Skeletal muscle tissue (tissue), 4 donors: ENCODE results near the gene SLC29A3. TPM values are rescaled to one million over a fixed set of nuclear protein-coding genes. Genes with fewer than 3 reads are reported as not detected.

Experiments
- H3K27ac ChIP-seq: one replicate; pipeline ENCODE4 v1.7.0; 2013; ENCODE audit warnings: mild to moderate bottlenecking, low read depth, low read length, inconsistent platforms
- H3K27me3 ChIP-seq, 3 donors: one replicate each; pipeline ENCODE4 v1.7.0; 2013; ENCODE audit warnings: low read length in 3 of 3; ENCODE audit not compliant: control insufficient read depth in 3 of 3, insufficient read depth in 3 of 3
- H3K36me3 ChIP-seq, 3 donors: one replicate each; pipeline ENCODE4 v1.7.0; 2013; ENCODE audit warnings: low read length in 3 of 3; ENCODE audit not compliant: control insufficient read depth in 3 of 3, insufficient read depth in 3 of 3
- H3K4me1 ChIP-seq, 3 donors: one replicate each; pipeline ENCODE4 v1.7.0; 2013; ENCODE audit warnings: low read length in 3 of 3, mild to moderate bottlenecking in 3 of 3; ENCODE audit not compliant: control insufficient read depth in 3 of 3, insufficient read depth in 3 of 3
- H3K4me3 ChIP-seq, 3 donors: one replicate each; pipeline ENCODE4 v1.7.0; 2013; ENCODE audit warnings: low read length in 3 of 3
- H3K9ac ChIP-seq, 3 donors: one replicate each; pipeline ENCODE4 v1.7.0; 2013; ENCODE audit warnings: low read length in 3 of 3, mild to moderate bottlenecking in 3 of 3, moderate library complexity in 2 of 3, low read depth in 1 of 3
- H3K9me3 ChIP-seq, 3 donors: one replicate each; pipeline ENCODE4 v1.7.0; 2013; ENCODE audit warnings: low read length in 3 of 3; ENCODE audit not compliant: control insufficient read depth in 3 of 3
- total RNA-seq: library from RNA; depleted of rRNA; stranded (reverse); fragments of >200 nt; gene quantifications from one replicate; pipeline ENCODE4 v1.2.3, GENCODE V29; 2014
- donor health status: Osteomylitis.

The SLC29A3 gene
- total RNA-seq, 1 donor from 2014 or later = 1.0 TPM

- Histone ChIP-seq H3K27ac (no peak overlapping the region), H3K4me1 (no peaks in the 10 kb centered on the region), H3K27me3 (no peaks in the 10 kb centered on the region), H3K36me3 (no peaks in the 10 kb centered on the region), H3K4me3 (no peak overlapping the region), H3K9ac (no peak overlapping the region), H3K9me3 (no peaks in the 10 kb centered on the region)
Measured at GRCh38 chr10:71331736-71332135, 12.7 kb downstream of the SLC29A3 start.

- Histone ChIP-seq H3K27ac (no peak overlapping the region), H3K4me1 (no peaks in the 10 kb centered on the region), H3K27me3 (no peaks in the 10 kb centered on the region), H3K36me3 (no peaks in the 10 kb centered on the region), H3K9me3 (no peaks in the 10 kb centered on the region), H3K9ac (no peak overlapping the region), H3K4me3 (no peak overlapping the region)
Measured at GRCh38 chr10:71332466-71332865, 13.4 kb downstream of the SLC29A3 start.

- no peaks in the 10 kb centered on the region for H3K9me3 ChIP-seq
- no peaks in the 10 kb centered on the region for H3K36me3 ChIP-seq
- H3K4me1 ChIP-seq = no peaks in the 10 kb centered on the region
- H3K27me3 ChIP-seq = no peaks in the 10 kb centered on the region
- H3K4me3 ChIP-seq = no peak overlapping the region
- peak overlapping the region; percentile 3 for H3K27ac ChIP-seq
- H3K9ac ChIP-seq = no peak overlapping the region
Measured at GRCh38 chr10:71333129-71333887, 14.2 kb downstream of the SLC29A3 start.

GRCh38 chr10:71334221-71334791 lies 15.2 kb downstream of the SLC29A3 start:
- Histone ChIP-seq H3K9me3 (no peaks in the 10 kb centered on the region), H3K4me1 (no peaks in the 10 kb centered on the region), H3K27ac (no peak overlapping the region), H3K4me3 (no peak overlapping the region), H3K36me3 (peaks cover 0 to 4% (median 0%) of the 10 kb centered on the region in 3 donors), H3K9ac (no peak overlapping the region), H3K27me3 (no peaks in the 10 kb centered on the region)

- H3K36me3 ChIP-seq = peaks cover 0 to 11% (median 4%) of the 10 kb centered on the region in 3 donors
- H3K9me3 ChIP-seq = no peaks in the 10 kb centered on the region
- H3K4me3 ChIP-seq = no peak overlapping the region
- H3K4me1 ChIP-seq = no peaks in the 10 kb centered on the region
- no peak overlapping the region for H3K27ac ChIP-seq
- H3K9ac ChIP-seq = no peak overlapping the region
- H3K27me3 ChIP-seq = no peaks in the 10 kb centered on the region
Measured at GRCh38 chr10:71335173-71335708, 16.2 kb downstream of the SLC29A3 start.

GRCh38 chr10:71336632-71337031 lies 17.6 kb downstream of the SLC29A3 start:
- Histone ChIP-seq H3K4me3 (no peak overlapping the region), H3K36me3 (peaks cover 0 to 11% (median 4%) of the 10 kb centered on the region in 3 donors), H3K9ac (peak overlapping the region in 1 of 3 donors; percentile 8), H3K27ac (no peak overlapping the region), H3K9me3 (no peaks in the 10 kb centered on the region), H3K27me3 (no peaks in the 10 kb centered on the region), H3K4me1 (no peaks in the 10 kb centered on the region)

GRCh38 chr10:71337219-71337701 lies 18.2 kb downstream of the SLC29A3 start:
- Histone ChIP-seq H3K4me3 (no peak overlapping the region), H3K27me3 (no peaks in the 10 kb centered on the region), H3K36me3 (peaks cover 0 to 11% (median 4%) of the 10 kb centered on the region in 3 donors), H3K9ac (no peak overlapping the region), H3K4me1 (no peaks in the 10 kb centered on the region), H3K27ac (no peak overlapping the region), H3K9me3 (no peaks in the 10 kb centered on the region)

- H3K36me3 ChIP-seq = peaks cover 0 to 11% (median 4%) of the 10 kb centered on the region in 3 donors
- H3K9ac ChIP-seq = no peak overlapping the region
- H3K27me3 ChIP-seq = no peaks in the 10 kb centered on the region
- no peaks in the 10 kb centered on the region for H3K4me1 ChIP-seq
- no peak overlapping the region for H3K27ac ChIP-seq
- H3K9me3 ChIP-seq = no peaks in the 10 kb centered on the region
- H3K4me3 ChIP-seq = no peak overlapping the region
Measured at GRCh38 chr10:71338728-71339495, 19.9 kb downstream of the SLC29A3 start.

GRCh38 chr10:71339796-71340589 lies 20.9 kb downstream of the SLC29A3 start:
- Histone ChIP-seq H3K36me3 (peaks cover 0 to 11% (median 4%) of the 10 kb centered on the region in 3 donors), H3K27ac (no peak overlapping the region), H3K9me3 (no peaks in the 10 kb centered on the region), H3K4me3 (no peak overlapping the region), H3K4me1 (no peaks in the 10 kb centered on the region), H3K27me3 (no peaks in the 10 kb centered on the region), H3K9ac (no peak overlapping the region)
